ENCODE data around the gene IL36G.
A peak's percentile ranks its signal among the peaks of the same experiment; 100 is the strongest.

Gene IL36G

DNA sequence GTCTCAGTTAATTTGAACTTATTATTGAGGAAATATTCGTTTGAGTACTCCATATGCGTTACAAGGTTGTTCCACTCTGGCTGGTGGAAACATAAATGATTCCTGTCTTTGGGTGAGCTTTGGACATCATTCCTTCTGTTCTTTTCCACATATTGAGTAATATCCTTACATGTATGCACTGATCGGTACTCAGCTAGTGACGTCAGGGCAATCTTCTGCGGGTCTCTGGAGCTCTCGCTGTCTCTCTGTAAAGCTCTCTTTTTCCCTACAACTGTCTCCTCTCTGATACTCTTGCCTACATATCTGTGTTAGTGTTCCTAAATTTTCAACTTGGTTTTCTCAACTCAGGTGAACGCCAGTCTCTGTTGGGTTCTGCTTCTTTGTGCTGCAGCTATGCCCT lies 23.4 kb upstream of the IL36G start:
- no peak for DNase-seq (ENCODE audit: extremely low read depth, low read depth)
- no peak overlapping the region for H3K4me3 ChIP-seq (replicated peaks; ENCODE audit: low read depth, low read length)
- TF ChIP-seq, protein P1, sequence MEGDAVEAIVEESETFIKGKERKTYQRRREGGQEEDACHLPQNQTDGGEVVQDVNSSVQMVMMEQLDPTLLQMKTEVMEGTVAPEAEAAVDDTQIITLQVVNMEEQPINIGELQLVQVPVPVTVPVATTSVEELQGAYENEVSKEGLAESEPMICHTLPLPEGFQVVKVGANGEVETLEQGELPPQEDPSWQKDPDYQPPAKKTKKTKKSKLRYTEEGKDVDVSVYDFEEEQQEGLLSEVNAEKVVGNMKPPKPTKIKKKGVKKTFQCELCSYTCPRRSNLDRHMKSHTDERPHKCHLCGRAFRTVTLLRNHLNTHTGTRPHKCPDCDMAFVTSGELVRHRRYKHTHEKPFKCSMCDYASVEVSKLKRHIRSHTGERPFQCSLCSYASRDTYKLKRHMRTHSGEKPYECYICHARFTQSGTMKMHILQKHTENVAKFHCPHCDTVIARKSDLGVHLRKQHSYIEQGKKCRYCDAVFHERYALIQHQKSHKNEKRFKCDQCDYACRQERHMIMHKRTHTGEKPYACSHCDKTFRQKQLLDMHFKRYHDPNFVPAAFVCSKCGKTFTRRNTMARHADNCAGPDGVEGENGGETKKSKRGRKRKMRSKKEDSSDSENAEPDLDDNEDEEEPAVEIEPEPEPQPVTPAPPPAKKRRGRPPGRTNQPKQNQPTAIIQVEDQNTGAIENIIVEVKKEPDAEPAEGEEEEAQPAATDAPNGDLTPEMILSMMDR (IDR thresholded peaks at IDR 0.05; ENCODE audit: low read depth, low read length, missing control alignments): no peak

DNA sequence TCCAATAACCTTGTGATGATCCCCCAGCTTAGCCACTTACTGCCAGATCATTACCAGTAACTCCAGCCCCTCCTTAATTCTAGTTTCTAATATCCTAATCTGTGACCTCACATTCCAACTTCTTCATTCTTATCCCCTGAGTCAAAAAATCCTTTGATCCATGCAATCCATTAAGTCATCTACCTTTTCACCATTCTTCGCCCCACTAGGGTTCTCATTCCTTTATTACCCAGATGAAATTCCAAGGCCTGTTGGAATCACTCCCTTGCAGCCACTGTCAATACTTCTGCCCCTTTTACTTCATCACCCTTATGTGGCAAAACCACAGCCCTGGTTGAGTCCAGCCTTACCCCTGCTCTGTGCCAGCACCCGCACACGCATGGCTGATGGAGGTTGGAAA lies 20.3 kb upstream of the IL36G start:
- DNase-seq (ENCODE audit: extremely low read depth, low read depth): no peak
- H3K4me3 ChIP-seq (replicated peaks; ENCODE audit: low read depth, low read length): no peak overlapping the region
- TF ChIP-seq, protein P1 (IDR thresholded peaks at IDR 0.05; ENCODE audit: low read depth, low read length, missing control alignments): no peak

DNA sequence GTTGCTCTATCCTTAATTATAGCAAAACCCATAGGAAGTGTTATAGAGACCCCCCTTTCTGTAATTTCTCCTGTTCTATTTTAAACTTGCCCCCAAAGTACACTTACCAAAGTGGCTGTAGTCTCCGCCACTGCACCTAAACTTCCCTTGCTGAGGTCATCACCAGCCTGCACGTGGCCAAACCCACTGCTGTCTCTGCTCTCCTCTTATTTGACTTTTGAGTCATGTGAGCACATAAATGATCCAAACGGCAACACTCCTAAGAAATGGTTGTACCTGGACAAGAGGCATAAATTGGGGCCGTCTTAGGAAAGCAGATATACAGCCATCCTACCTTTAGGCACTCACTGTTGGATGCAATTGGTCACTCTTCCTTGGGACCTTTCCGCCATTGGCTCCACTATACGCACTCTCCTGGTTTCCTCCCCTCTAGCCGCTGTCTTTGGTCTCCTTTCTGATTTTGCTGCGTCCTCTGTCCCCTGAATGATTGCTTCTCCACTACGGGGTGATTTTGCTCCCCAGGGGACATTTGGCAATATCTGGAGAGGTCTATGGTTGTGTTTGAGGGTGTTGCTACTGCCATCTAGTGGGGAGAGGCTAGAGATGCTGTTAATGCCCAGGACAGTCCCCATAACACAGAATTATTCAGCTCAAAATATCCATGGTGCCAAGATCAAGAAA lies 19.2 kb upstream of the IL36G start:
- TF ChIP-seq, protein P1 (IDR thresholded peaks at IDR 0.05; ENCODE audit: low read depth, low read length, missing control alignments): peak; percentile 94
- DNase-seq (ENCODE audit: extremely low read depth, low read depth): peak; percentile 39
- no peak overlapping the region for H3K4me3 ChIP-seq (replicated peaks; ENCODE audit: low read depth, low read length)

DNA sequence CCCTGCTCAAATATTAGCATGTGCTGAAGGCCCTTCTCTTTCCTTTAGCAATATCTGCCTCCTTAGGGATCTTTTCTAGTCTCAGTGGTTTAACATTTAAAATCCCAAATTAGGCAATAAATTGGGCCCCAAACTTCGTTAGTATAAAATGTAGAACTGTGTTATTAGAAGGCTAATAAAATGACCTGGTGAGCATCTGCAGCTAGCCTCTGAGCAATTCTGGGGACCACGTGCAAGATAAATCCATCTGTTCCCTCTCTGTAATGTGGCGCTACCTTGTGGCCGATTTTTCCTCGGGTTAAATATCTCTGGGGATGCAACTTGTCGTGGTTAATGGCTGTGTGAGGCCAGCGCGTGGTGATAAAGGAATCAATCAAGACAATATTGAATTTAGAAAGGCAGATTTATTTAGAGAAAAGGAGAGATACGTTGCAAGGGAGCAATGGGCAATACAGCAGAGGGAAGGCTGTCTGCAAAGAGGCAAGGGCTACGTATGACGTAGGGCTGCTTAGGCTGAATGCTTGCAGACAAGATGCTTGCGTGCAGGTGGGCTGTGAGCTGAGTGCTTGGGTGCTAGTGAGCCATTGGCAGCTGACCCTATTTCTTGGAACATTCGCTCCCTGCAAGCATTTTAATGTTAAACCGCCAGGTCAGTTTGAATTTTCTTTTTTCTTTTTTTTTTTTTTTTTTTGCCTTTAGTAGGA lies 18.5 kb upstream of the IL36G start:
- TF ChIP-seq, protein P1 (IDR thresholded peaks at IDR 0.05; ENCODE audit: low read depth, low read length, missing control alignments): no peak
- H3K4me3 ChIP-seq (replicated peaks; ENCODE audit: low read depth, low read length): no peak overlapping the region
- no peak for DNase-seq (ENCODE audit: extremely low read depth, low read depth)

DNA sequence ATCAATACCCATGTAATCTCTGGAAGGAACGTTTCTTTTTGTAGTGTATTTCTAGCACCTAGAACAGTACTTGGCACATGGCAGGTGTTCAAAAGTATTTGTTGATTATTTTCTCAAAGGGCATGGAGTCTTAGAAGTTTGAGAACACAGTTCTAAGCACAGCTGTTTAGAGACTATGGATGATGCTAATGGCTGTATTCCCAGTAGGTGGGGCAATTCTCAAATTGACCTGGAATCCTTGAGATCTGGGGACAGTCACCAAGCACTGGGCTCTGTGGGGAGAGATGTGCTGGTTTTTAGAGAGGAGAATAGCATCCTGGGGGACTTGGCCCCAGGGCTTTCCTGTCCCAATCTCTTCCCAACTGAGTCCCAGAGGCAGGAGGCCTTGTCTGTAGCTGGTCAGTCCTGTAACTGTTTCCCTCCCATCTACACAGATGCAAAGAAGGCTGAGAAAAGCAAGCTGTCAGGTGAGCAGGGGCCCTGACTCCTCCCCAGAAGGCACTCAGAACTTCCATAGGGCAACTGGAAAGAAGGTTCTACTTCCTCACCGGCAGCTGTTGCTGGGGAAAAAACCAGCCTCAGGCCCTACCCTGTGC lies 17.5 kb upstream of the IL36G start:
- no peak for DNase-seq (ENCODE audit: extremely low read depth, low read depth)
- no peak overlapping the region for H3K4me3 ChIP-seq (replicated peaks; ENCODE audit: low read depth, low read length)
- TF ChIP-seq, protein P1 (IDR thresholded peaks at IDR 0.05; ENCODE audit: low read depth, low read length, missing control alignments): peak; percentile 8

DNA sequence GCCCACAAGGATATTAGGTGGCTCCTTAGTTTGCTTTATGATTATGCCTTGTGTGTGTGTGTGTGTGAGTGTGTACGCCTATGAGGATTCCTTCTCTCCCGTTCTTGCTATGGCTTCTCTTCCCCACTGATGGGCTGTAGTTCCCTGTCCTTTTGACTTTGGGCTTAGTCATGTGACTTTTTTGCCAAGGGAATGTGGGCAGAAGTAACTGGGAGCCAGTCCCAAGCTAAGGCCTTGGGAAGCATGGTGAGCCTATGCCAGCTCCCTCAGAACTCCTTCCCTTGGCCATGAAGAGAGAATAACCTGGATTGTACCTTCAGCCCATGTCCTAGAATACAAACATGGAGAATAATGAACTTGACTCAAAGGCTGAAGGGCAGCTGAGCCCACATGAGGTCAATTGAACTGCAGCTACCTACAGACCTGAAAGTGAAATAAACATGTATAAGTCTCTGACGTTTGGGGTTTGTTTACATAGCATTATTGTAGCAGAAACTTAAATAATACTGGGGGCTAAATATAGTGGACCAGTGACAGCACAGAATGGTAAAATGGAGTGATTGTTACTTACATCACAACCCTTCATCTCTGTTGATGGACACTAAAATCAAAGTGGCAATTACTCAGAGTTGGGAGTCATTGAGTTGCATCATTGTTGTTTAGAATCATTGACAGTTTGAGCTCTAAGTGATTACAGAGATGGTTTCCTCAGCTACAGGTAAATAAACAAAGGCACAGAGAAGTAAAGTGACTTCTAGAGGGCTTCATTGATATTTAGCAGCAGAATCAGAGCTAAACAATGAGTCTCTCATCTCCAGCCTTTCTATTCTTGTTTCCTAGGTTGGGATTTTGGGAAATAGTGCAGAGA lies 15.3 kb upstream of the IL36G start:
- TF ChIP-seq, protein P1 (IDR thresholded peaks at IDR 0.05; ENCODE audit: low read depth, low read length, missing control alignments): no peak
- no peak for DNase-seq (ENCODE audit: extremely low read depth, low read depth)
- H3K4me3 ChIP-seq (replicated peaks; ENCODE audit: low read depth, low read length): no peak overlapping the region

Measured in HFF-Myc (cell line).